ENCODE data around the gene TREML4. TPM values are rescaled to one million over a fixed set of nuclear protein-coding genes. Genes with fewer than 3 reads are reported as not detected.
A peak's percentile ranks its signal among the peaks of the same experiment; 100 is the strongest.
"Not testable (repeated sequence)": the region's sequence is repeated elsewhere in the genome, so short reads cannot be mapped to it uniquely, and the experiment has no call there.

TREML4 gene
- total RNA-seq, 3 donors from 2014 or later (not counting 1 experiment from before 2014, with no cell fraction given): 0.21 to 2.1 (median 0.32) TPM

DNA sequence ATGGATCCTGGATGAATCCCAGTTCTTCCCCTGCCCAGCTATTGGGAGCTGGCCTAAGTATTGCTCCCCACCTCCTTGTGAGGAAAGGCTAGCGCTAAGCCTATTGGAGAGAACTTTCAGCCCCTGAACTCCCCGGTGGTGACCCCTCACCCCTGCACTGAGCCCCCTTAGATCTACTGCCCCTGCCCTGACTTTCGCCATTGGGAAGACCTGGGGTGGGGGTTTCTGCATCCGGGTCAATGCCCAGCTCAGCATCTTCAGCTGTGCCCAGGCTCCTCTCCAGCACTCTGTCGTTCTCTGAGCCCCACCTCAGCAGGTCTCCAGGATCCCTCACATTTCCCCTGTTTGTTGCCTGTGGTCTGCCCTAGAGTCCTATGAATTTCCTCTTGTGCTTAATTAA, 9.0 kb downstream of the TREML4 start:
- Histone ChIP-seq H3K36me3 (ENCODE audit: control insufficient read depth, insufficient read depth, low read length) (no peaks in the 10 kb centered on the region), H3K27ac (ENCODE audit: low read length) (no peak overlapping the region), H3K4me3 (ENCODE audit: low read length) (no peak overlapping the region), H3K27me3 (ENCODE audit: control insufficient read depth, insufficient read depth, low read length) (peaks cover 8% of the 10 kb centered on the region), H3K4me1 (ENCODE audit: control insufficient read depth, insufficient read depth, low read length) (no peaks in the 10 kb centered on the region), H3K9me3 (ENCODE audit: control insufficient read depth, insufficient read depth, low read length) (no peaks in the 10 kb centered on the region)
- peaks cover 15% of the 10 kb centered on the region in 2 donors for H3K27me3 Mint-ChIP-seq (ENCODE audit: low read depth in 2 of 2)
- no peaks in the 10 kb centered on the region for H3K36me3 Mint-ChIP-seq
- H3K4me1 Mint-ChIP-seq: peaks cover 10 to 15% of the 10 kb centered on the region in 2 donors
- intact Hi-C loops (cut with micrococcal nuclease): no loop called here
- ATAC-seq (no peak), DNase-seq (no peak)
- H3K9me3 Mint-ChIP-seq: no peaks in the 10 kb centered on the region
- H3K4me3 Mint-ChIP-seq: no peak overlapping the region
- H3K27ac Mint-ChIP-seq: no peak overlapping the region
- 88% methylated on average over 5 of the region's 5 CpGs for WGBS (ENCODE audit: insufficient coverage)
- TF ChIP-seq, protein P1, sequence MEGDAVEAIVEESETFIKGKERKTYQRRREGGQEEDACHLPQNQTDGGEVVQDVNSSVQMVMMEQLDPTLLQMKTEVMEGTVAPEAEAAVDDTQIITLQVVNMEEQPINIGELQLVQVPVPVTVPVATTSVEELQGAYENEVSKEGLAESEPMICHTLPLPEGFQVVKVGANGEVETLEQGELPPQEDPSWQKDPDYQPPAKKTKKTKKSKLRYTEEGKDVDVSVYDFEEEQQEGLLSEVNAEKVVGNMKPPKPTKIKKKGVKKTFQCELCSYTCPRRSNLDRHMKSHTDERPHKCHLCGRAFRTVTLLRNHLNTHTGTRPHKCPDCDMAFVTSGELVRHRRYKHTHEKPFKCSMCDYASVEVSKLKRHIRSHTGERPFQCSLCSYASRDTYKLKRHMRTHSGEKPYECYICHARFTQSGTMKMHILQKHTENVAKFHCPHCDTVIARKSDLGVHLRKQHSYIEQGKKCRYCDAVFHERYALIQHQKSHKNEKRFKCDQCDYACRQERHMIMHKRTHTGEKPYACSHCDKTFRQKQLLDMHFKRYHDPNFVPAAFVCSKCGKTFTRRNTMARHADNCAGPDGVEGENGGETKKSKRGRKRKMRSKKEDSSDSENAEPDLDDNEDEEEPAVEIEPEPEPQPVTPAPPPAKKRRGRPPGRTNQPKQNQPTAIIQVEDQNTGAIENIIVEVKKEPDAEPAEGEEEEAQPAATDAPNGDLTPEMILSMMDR (IDR thresholded peaks at IDR 0.05): no peak

DNA sequence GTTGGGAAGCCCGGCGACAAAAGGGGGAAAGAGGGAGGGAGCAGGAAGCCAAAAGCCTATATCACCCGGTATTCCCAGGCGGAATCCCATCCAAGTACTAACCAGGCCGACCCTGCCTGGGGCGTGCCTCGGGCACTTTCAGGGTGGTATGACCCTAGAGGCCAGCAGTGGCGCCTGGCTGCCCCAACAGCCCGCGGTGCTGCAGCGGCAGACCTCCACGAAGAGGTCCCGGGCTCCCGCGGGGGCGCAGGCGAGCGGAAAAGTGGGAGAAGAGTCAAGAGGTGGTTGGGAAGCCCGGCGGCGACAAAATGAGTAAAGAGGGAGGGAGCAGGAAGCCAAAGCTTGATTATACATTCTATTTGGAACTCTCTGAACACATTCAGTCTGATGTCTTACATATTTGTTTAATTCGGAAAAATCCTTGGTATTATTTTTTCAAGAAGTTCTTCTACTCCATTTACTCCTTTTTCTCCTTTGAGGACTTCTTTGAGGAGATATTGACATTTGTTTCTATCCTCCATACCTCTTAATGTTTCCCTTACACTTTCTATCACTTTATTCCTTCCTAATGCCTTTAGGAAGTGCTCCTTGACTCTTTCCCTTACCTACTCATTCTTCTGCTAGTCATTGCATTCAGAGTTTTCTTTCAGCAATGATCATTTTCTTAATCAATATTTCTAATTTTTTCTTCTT, 11.5 kb downstream of the TREML4 start:
- no peak overlapping the region for H3K4me3 Mint-ChIP-seq
- TF ChIP-seq, protein P1 (IDR thresholded peaks at IDR 0.05): no peak
- intact Hi-C loops (cut with micrococcal nuclease): no loop called here

DNA sequence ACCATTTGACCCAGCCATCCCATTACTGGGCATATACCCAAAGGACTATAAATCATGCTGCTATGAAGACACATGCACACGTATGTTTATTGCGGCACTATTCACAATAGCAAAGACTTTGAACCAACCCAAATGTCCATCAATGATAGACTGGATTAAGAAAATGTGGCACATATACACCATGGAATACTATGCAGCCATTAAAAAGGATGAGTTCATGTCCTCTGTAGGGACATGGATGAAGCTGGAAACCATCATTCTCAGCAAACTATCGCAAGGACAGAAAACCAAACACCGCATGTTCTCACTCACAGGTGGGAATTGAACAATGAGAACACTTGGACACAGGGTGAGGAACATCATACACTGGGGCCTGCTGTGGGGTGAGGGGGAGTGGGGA, 18.4 kb downstream of the TREML4 start:
- H3K27ac Mint-ChIP-seq; H3K4me3 Mint-ChIP-seq; ATAC-seq; H3K36me3 ChIP-seq (ENCODE audit: control insufficient read depth, insufficient read depth, low read length); H3K27ac ChIP-seq (ENCODE audit: low read length); H3K27me3 ChIP-seq (ENCODE audit: control insufficient read depth, insufficient read depth, low read length); H3K9me3 ChIP-seq (ENCODE audit: control insufficient read depth, insufficient read depth, low read length); intact Hi-C loops (cut with micrococcal nuclease); H3K36me3 Mint-ChIP-seq; DNase-seq; H3K4me3 ChIP-seq (ENCODE audit: low read length); H3K27me3 Mint-ChIP-seq (ENCODE audit: low read depth in 2 of 2); H3K9me3 Mint-ChIP-seq: not testable (repeated sequence)
- peaks cover 12% of the 10 kb centered on the region for H3K4me1 ChIP-seq (ENCODE audit: control insufficient read depth, insufficient read depth, low read length)
- no CpG with 5 or more reads among the region's 4 CpGs for WGBS (ENCODE audit: insufficient coverage)
- peaks cover 20 to 32% of the 10 kb centered on the region in 2 donors for H3K4me1 Mint-ChIP-seq

More for the DNA sequence above, 11.5 kb downstream of the TREML4 start:
- H3K27me3 Mint-ChIP-seq (ENCODE audit: low read depth in 2 of 2): peaks cover 15% of the 10 kb centered on the region in 2 donors
- no peaks in the 10 kb centered on the region for H3K9me3 ChIP-seq (ENCODE audit: control insufficient read depth, insufficient read depth, low read length)
- H3K36me3 ChIP-seq (ENCODE audit: control insufficient read depth, insufficient read depth, low read length): no peaks in the 10 kb centered on the region
- no peaks in the 10 kb centered on the region for H3K4me1 ChIP-seq (ENCODE audit: control insufficient read depth, insufficient read depth, low read length)
- no peak overlapping the region for H3K27ac Mint-ChIP-seq
- DNase-seq (no peak), ATAC-seq (no peak)
- H3K4me3 ChIP-seq (ENCODE audit: low read length): no peak overlapping the region
- H3K36me3 Mint-ChIP-seq: no peaks in the 10 kb centered on the region
- peaks cover 8% of the 10 kb centered on the region for H3K27me3 ChIP-seq (ENCODE audit: control insufficient read depth, insufficient read depth, low read length)
- H3K27ac ChIP-seq (ENCODE audit: low read length): no peak overlapping the region
- no peaks in the 10 kb centered on the region for H3K9me3 Mint-ChIP-seq
- 65% methylated on average over 18 of the region's 22 CpGs for WGBS (ENCODE audit: insufficient coverage)
- H3K4me1 Mint-ChIP-seq: peaks cover 0 to 11% of the 10 kb centered on the region in 2 donors

DNA sequence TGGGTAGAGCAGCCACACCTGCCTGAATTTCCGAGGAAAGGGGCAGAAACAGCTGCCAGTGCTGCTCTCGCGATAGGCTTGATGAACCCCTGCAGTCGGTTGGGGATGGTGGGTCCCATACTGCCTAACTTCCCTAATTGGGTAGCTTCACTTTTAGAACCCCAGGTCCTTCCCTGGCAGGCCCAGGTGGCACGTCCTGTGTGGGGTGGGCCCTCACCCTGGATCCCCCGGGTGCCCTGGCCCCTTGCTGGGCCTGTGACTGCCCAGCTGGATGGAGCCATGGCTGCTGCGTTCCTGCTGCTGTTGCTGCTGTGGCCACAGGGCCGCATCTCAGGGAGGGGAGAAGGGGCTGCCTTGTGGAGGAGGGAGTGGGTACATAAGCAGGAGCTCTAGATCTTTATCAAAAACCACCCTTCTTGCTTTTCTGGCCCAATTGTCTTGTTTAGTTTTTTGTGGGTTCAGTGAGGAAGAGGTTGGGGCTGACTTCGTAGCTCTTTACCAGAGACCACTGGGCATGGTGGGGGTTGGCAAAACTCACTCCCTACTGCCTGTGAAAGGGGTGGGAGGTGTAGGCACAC, 19.2 kb downstream of the TREML4 start:
- peaks cover 20 to 32% of the 10 kb centered on the region in 2 donors for H3K4me1 Mint-ChIP-seq
- Histone ChIP-seq H3K9me3 (ENCODE audit: control insufficient read depth, insufficient read depth, low read length) (no peaks in the 10 kb centered on the region), H3K27me3 (ENCODE audit: control insufficient read depth, insufficient read depth, low read length) (no peaks in the 10 kb centered on the region), H3K36me3 (ENCODE audit: control insufficient read depth, insufficient read depth, low read length) (no peaks in the 10 kb centered on the region), H3K4me1 (ENCODE audit: control insufficient read depth, insufficient read depth, low read length) (peaks cover 12% of the 10 kb centered on the region), H3K27ac (ENCODE audit: low read length) (no peak overlapping the region), H3K4me3 (ENCODE audit: low read length) (no peak overlapping the region)
- H3K36me3 Mint-ChIP-seq: no peaks in the 10 kb centered on the region
- TF ChIP-seq, protein P1 (IDR thresholded peaks at IDR 0.05): no peak
- no peak overlapping the region for H3K4me3 Mint-ChIP-seq
- no peaks in the 10 kb centered on the region for H3K9me3 Mint-ChIP-seq
- DNase-seq: no peak
- 56% methylated on average over 8 of the region's 9 CpGs for WGBS (ENCODE audit: insufficient coverage)
- peak overlapping the region in 1 of 2 donors; percentile 69 for H3K27ac Mint-ChIP-seq
- peaks cover 0 to 5% of the 10 kb centered on the region in 2 donors for H3K27me3 Mint-ChIP-seq (ENCODE audit: low read depth in 2 of 2)
- intact Hi-C loops (cut with micrococcal nuclease): no loop called here
- peak in 1 of 3 donors; percentile 35 for ATAC-seq
